OCI-LY7 (cell line): ENCODE data around the gene ZBTB16. TPM values are rescaled to one million over a fixed set of nuclear protein-coding genes. Genes with fewer than 3 reads are reported as not detected.

Experiments
- BruUV-seq: library from RNA; stranded (reverse); fragments of 400-500 nt; replicated peaks from 2 replicates; lab custom pipeline; 2021; lab: Mats Ljungman, UMichigan
- CTCF ChIA-PET: fragments of 300-600 bp; sonication (Branson Sonifier 250); formaldehyde crosslinking; loops from one replicate; lab custom pipeline; 2022; ENCODE audit warnings: antibody characterized with exemption; ENCODE audit not compliant: unreplicated experiment; lab: Charles Lee
- POLR2A ChIA-PET: fragments of 300-600 bp; sonication (Branson Sonifier 250); formaldehyde crosslinking; loops from one replicate; lab custom pipeline; 2022; ENCODE audit warnings: antibody characterized with exemption; lab: Charles Lee
- DNase-seq: peaks from one replicate; pipeline ENCODE4 v3.0.0-alpha.2; 2015; ENCODE audit warnings: low spot score
- H2AFZ ChIP-seq: fragments of 200-600 bp; sonication (generic), shearing (Covaris generic); 2 replicates; pipeline ENCODE4 v1.6.1; 2014; ENCODE audit warnings: mild to moderate bottlenecking, antibody characterized with exemption, low read length, moderate library complexity
- H3K27ac ChIP-seq: fragments of 200-600 bp; sonication (generic); 2 replicates; pipeline ENCODE4 v1.5.1; 2014; ENCODE audit warnings: mixed run types, low read depth, mild to moderate bottlenecking, moderate library complexity, low read length, inconsistent platforms; ENCODE audit not compliant: poor library complexity, severe bottlenecking
- H3K36me3 ChIP-seq: fragments of 200-600 bp; sonication (generic); 2 replicates; pipeline ENCODE4 v1.6.1; 2014; ENCODE audit warnings: mild to moderate bottlenecking, antibody characterized with exemption, low read length, moderate library complexity, mixed read lengths; ENCODE audit not compliant: insufficient read depth
- H3K4me1 ChIP-seq: fragments of 200-600 bp; sonication (generic); 2 replicates; pipeline ENCODE4 v1.5.1; 2014; ENCODE audit warnings: mild to moderate bottlenecking, low read length; ENCODE audit not compliant: insufficient read depth, poor library complexity, severe bottlenecking
- H3K4me2 ChIP-seq: fragments of 200-600 bp; sonication (generic); 2 replicates; pipeline ENCODE4 v1.6.1; 2014; ENCODE audit warnings: mild to moderate bottlenecking, low read length
- H3K4me3 ChIP-seq: fragments of 200-600 bp; sonication (generic); 2 replicates; pipeline ENCODE4 v1.5.1; 2014; ENCODE audit warnings: mild to moderate bottlenecking, low read depth, low read length; ENCODE audit not compliant: poor library complexity, severe bottlenecking
- H3K79me2 ChIP-seq: fragments of 200-600 bp; sonication (generic); 2 replicates; pipeline ENCODE4 v1.6.1; 2016; ENCODE audit warnings: low read depth, mild to moderate bottlenecking, low read length, moderate library complexity, mixed read lengths; ENCODE audit not compliant: insufficient read depth
- H3K9me2 ChIP-seq: fragments of 200-600 bp; sonication (generic); 2 replicates; pipeline ENCODE4 v1.6.1; 2016; ENCODE audit warnings: mild to moderate bottlenecking, low read length, mixed read lengths; ENCODE audit not compliant: insufficient read depth
- H3K9me3 ChIP-seq: fragments of 200-600 bp; sonication (generic); 2 replicates; pipeline ENCODE4 v1.6.1; 2014; ENCODE audit warnings: mild to moderate bottlenecking, mixed run types, low read length, mixed read lengths
- H4K20me1 ChIP-seq: fragments of 200-600 bp; sonication (generic); 2 replicates; pipeline ENCODE4 v1.6.1; 2014; ENCODE audit warnings: mild to moderate bottlenecking, antibody characterized with exemption, low read length, moderate library complexity, mixed read lengths; ENCODE audit not compliant: insufficient read depth
- EZH2phosphoT487 ChIP-seq: fragments of 200-600 bp; sonication (generic); IDR thresholded peaks from 2 replicates; pipeline ENCODE4 v1.6.1; 2018; ENCODE audit warnings: low read depth, borderline replicate concordance, mild to moderate bottlenecking, mixed run types, antibody characterized with exemption, low read length, moderate library complexity, mixed read lengths
- intact Hi-C: fragments of 100-400 bp; cut with micrococcal nuclease; formaldehyde crosslinking; loops from one replicate; pipeline ENCODE4 v1.10.0; 2022; ENCODE audit not compliant: unreplicated experiment
- total RNA-seq, 2 experiments: library from RNA; depleted of rRNA in 1 of 2; stranded (reverse); fragments of >200 nt in 1 of 2; shearing (Covaris generic) in 1 of 2; gene quantifications; 2 replicates each; pipeline ENCODE4 v1.2.3, GENCODE V29; 2014 to 2022
- TF ChIP-seq, protein P1 (sequence below): fragments of 200-600 bp; sonication (generic); conservative IDR thresholded peaks from 2 replicates; pipeline ENCODE4 v1.5.1; 2014; ENCODE audit warnings: mild to moderate bottlenecking, antibody characterized with exemption, low read length, moderate library complexity, mixed read lengths

ZBTB16 gene
- total RNA-seq, 2 experiments from 2014 or later, result not detected

DNA sequence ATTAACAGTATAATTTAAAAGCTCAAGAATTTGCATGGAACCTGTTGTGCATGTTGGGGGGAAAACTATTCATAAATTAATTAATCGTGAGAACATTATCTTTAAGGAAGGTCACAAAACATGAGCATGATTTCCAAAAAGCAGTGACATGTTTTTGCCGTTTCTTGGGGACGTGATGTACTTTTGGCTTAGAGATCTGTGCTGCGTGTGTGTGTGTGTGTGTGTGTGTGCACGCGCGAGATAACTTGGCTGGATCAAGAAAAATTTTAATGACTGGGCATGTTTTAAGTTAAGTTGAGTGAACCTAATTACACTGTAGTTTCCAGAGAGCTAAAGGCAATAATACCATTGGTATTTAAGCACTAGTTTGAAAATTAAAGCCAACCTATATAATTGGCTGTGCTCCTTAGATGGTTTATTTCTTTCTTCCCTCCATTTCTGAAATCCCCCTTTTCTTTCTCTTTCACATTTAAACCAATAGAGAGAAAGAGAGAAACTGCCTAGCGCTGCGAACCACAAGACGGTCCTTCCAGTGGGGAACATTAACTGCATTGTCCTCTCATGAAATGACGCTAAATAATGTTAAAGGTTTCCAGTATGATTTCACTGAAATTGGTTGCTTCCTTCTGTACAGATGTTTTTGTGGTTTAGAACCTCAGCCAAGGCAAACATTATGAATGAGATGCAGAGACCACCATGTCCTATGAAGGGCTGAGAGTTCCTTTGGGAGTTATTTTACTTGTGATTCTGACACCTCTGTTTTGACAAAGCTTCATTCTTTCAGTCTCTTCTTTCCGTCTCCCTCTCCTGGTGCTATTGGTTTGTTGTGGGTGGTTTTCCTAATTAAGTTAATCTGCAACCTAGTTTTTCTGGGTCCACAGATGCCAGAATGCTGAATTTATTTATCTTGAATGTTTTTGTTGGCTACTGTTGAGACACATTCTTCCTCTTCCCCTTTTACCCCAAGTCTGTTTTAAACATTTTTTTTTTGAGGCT is 51.7 kb downstream of the ZBTB16 start:
- no peaks in the 10 kb centered on the region for H3K4me1 ChIP-seq
- no peak overlapping the region for H2AFZ ChIP-seq
- DNase-seq, result no peak
- CTCF ChIA-PET, result no interaction called here
- H3K36me3 ChIP-seq, result no peaks in the 10 kb centered on the region
- TF ChIP-seq EZH2phosphoT487, result no peak
- TF ChIP-seq, protein P1, sequence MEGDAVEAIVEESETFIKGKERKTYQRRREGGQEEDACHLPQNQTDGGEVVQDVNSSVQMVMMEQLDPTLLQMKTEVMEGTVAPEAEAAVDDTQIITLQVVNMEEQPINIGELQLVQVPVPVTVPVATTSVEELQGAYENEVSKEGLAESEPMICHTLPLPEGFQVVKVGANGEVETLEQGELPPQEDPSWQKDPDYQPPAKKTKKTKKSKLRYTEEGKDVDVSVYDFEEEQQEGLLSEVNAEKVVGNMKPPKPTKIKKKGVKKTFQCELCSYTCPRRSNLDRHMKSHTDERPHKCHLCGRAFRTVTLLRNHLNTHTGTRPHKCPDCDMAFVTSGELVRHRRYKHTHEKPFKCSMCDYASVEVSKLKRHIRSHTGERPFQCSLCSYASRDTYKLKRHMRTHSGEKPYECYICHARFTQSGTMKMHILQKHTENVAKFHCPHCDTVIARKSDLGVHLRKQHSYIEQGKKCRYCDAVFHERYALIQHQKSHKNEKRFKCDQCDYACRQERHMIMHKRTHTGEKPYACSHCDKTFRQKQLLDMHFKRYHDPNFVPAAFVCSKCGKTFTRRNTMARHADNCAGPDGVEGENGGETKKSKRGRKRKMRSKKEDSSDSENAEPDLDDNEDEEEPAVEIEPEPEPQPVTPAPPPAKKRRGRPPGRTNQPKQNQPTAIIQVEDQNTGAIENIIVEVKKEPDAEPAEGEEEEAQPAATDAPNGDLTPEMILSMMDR, result no peak
- H3K4me3 ChIP-seq, result no peak overlapping the region
- no peaks in the 10 kb centered on the region for H3K9me2 ChIP-seq
- no TSS peak for BruUV-seq
- POLR2A ChIA-PET, result interaction anchor here (0.5 kb wide), 2 partner anchors 18 to 1819 kb away, joined by 3 read pairs; no protein-coding TSS in a partner anchor
- H3K79me2 ChIP-seq, result no peaks in the 10 kb centered on the region
- H3K4me2 ChIP-seq, result no peak overlapping the region
- no peak overlapping the region for H3K27ac ChIP-seq
- intact Hi-C loops, result no loop called here
- no peaks in the 10 kb centered on the region for H4K20me1 ChIP-seq
- H3K9me3 ChIP-seq, result no peaks in the 10 kb centered on the region

DNA sequence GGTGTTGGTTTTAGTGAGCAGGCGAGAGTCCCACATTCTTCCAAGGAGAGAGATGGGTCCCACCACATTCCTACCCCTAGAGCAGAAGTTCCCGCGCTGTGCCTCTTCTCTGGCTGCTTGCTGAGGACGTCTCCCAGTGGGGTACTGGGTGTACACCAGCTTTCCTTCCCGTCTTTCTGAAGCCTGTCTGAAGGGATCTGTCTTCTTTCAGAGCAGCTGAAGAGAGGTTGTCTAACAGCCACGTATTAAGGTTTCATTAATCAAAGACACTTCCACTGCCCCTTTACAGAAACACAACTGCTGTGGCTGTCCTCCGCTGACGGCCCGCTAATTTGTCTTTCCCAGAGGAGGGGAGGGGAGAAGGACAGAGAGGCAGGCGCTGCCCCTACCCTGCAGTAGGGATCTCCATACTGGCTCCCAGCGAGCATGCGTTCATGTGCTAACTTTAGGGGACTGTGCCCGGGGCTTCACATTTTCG is 56.0 kb downstream of the ZBTB16 start:
- Histone ChIP-seq H3K9me2 (no peaks in the 10 kb centered on the region), H3K4me1 (no peaks in the 10 kb centered on the region), H3K4me2 (no peak overlapping the region), H2AFZ (no peak overlapping the region), H3K4me3 (no peak overlapping the region), H3K36me3 (no peaks in the 10 kb centered on the region), H4K20me1 (no peaks in the 10 kb centered on the region), H3K9me3 (no peaks in the 10 kb centered on the region), H3K27ac (no peak overlapping the region), H3K79me2 (no peaks in the 10 kb centered on the region)
- intact Hi-C loops, result no loop called here
- no peak for DNase-seq
- CTCF ChIA-PET, result no interaction called here
- POLR2A ChIA-PET, result no interaction called here
- TF ChIP-seq, protein P1, result no peak
- TF ChIP-seq EZH2phosphoT487, result no peak
- BruUV-seq, result no TSS peak

DNA sequence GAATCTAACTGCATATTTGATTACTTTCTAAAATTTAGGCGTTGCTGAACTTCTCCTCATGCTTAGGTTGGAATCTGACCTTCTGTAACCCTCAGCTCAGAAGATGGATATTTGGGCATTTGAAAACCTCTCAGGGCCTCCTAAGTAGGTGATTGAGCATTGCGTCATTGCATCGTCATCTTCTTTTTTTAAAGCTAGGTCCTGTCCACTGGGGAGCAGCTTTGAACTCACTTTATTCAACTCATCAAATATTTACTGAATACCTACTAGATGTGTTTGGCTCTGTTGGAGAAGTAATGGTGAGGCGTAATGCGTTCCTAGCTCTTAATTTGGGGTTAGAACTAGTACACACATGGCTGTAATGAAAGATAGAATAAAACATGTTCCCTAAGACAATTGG is 56.8 kb downstream of the ZBTB16 start:
- Histone ChIP-seq H3K27ac (no peak overlapping the region), H3K9me2 (no peaks in the 10 kb centered on the region), H2AFZ (no peak overlapping the region), H4K20me1 (no peaks in the 10 kb centered on the region), H3K4me2 (no peak overlapping the region), H3K4me3 (no peak overlapping the region), H3K36me3 (no peaks in the 10 kb centered on the region), H3K9me3 (no peaks in the 10 kb centered on the region), H3K79me2 (no peaks in the 10 kb centered on the region), H3K4me1 (no peaks in the 10 kb centered on the region)
- CTCF ChIA-PET, result no interaction called here
- POLR2A ChIA-PET, result interaction anchor here (0.7 to 0.9 kb wide), 2 partner anchors 8 to 10 kb away, joined by 3 read pairs; no protein-coding TSS in a partner anchor
- no peak for DNase-seq
- intact Hi-C loops, result no loop called here
- no TSS peak for BruUV-seq
- TF ChIP-seq, protein P1, result no peak
- TF ChIP-seq EZH2phosphoT487, result no peak
